Mesenchymal stem cell (in vitro differentiated cells and primary cell): ENCODE data around the gene PRTN3.

Source experiments
- DNase-seq: peaks from one replicate; pipeline ENCODE4 v3.0.0-alpha.2; 2013
- H2AFZ ChIP-seq: one replicate; pipeline ENCODE4 v1.6.1; 2013; ENCODE audit warnings: low read depth, mild to moderate bottlenecking, control low read depth, inconsistent platforms, low read length, moderate library complexity
- H2AK5ac ChIP-seq: 2 replicates; pipeline ENCODE4 v1.6.1; 2013; ENCODE audit warnings: low read length, moderate library complexity, mild to moderate bottlenecking, inconsistent platforms; ENCODE audit not compliant: severe bottlenecking
- H2BK120ac ChIP-seq: one replicate; pipeline ENCODE4 v1.6.1; 2013; ENCODE audit warnings: low read depth, mild to moderate bottlenecking, inconsistent platforms, low read length, moderate library complexity
- H2BK12ac ChIP-seq, 2 experiments: one replicate each; pipeline ENCODE4 v1.6.1; 2013; ENCODE audit warnings: inconsistent platforms in 2 of 2, low read length in 2 of 2, mild to moderate bottlenecking in 2 of 2, moderate library complexity in 2 of 2, control low read depth in 1 of 2
- H2BK15ac ChIP-seq: one replicate; pipeline ENCODE4 v1.6.1; 2013; ENCODE audit warnings: mild to moderate bottlenecking, low read depth, inconsistent platforms; ENCODE audit not compliant: poor library complexity, severe bottlenecking
- H2BK5ac ChIP-seq: 2 replicates; pipeline ENCODE4 v1.6.1; 2013; ENCODE audit warnings: low read depth, mild to moderate bottlenecking, low read length, control low read depth, inconsistent platforms; ENCODE audit not compliant: poor library complexity, severe bottlenecking
- H3K14ac ChIP-seq, 2 experiments: one replicate each; pipeline ENCODE4 v1.6.1; 2013; ENCODE audit warnings: inconsistent platforms in 2 of 2, low read length in 2 of 2, control low read depth in 1 of 2, mild to moderate bottlenecking in 1 of 2, moderate library complexity in 1 of 2
- H3K18ac ChIP-seq, 2 experiments: one replicate each; pipeline ENCODE4 v1.6.1; 2013; ENCODE audit warnings: inconsistent platforms in 2 of 2, low read length in 2 of 2, control low read depth in 1 of 2, low read depth in 1 of 2, mild to moderate bottlenecking in 1 of 2
- H3K23ac ChIP-seq, 2 experiments: one replicate each; pipeline ENCODE4 v1.6.1; 2013; ENCODE audit warnings: inconsistent platforms in 2 of 2, low read length in 2 of 2, mild to moderate bottlenecking in 2 of 2, moderate library complexity in 2 of 2, control low read depth in 1 of 2
- H3K27ac ChIP-seq: 2 replicates; pipeline ENCODE4 v1.5.1; 2013; ENCODE audit warnings: mild to moderate bottlenecking, moderate library complexity, low read length, control low read depth, inconsistent platforms; ENCODE audit not compliant: poor library complexity, severe bottlenecking
- H3K27me3 ChIP-seq, 2 experiments: 2 replicates each; pipeline versions ENCODE4 v1.6.1 to v1.7.0; 2013; ENCODE audit warnings: low read length in 2 of 2, mild to moderate bottlenecking in 2 of 2, moderate library complexity in 2 of 2, control low read depth in 1 of 2, inconsistent platforms in 1 of 2; ENCODE audit not compliant: control insufficient read depth in 1 of 2, insufficient read depth in 1 of 2
- H3K36me3 ChIP-seq, 2 experiments: 2 replicates each; pipeline versions ENCODE4 v1.6.1 to v1.7.0; 2013; ENCODE audit warnings: low read length in 2 of 2, control low read depth in 1 of 2, inconsistent platforms in 1 of 2, low read depth in 1 of 2, mild to moderate bottlenecking in 1 of 2; ENCODE audit not compliant: insufficient read depth in 2 of 2, control insufficient read depth in 1 of 2
- H3K4ac ChIP-seq, 2 experiments: one replicate each; pipeline ENCODE4 v1.6.1; 2013; ENCODE audit warnings: inconsistent platforms in 2 of 2, low read length in 2 of 2, mild to moderate bottlenecking in 2 of 2, moderate library complexity in 2 of 2, control low read depth in 1 of 2, low read depth in 1 of 2
- H3K4me1 ChIP-seq: 2 replicates; pipeline ENCODE4 v1.6.1; 2013; ENCODE audit warnings: low read depth, low read length, control low read depth; ENCODE audit not compliant: control insufficient read depth, insufficient read depth
- H3K4me2 ChIP-seq: 2 replicates; pipeline ENCODE4 v1.6.1; 2013; ENCODE audit warnings: low read length, mild to moderate bottlenecking, inconsistent platforms; ENCODE audit not compliant: poor library complexity, severe bottlenecking
- H3K4me3 ChIP-seq, 2 experiments: 2 replicates each; pipeline versions ENCODE4 v1.5.1 to v1.7.0; 2013; ENCODE audit warnings: low read length in 2 of 2, mild to moderate bottlenecking in 2 of 2, control low read depth in 1 of 2, low read depth in 1 of 2; ENCODE audit not compliant: insufficient read depth in 1 of 2
- H3K79me1 ChIP-seq: replicated peaks from 2 replicates; pipeline ENCODE4 v1.6.1; 2013; ENCODE audit warnings: mild to moderate bottlenecking, control low read depth, low read length, inconsistent platforms; ENCODE audit not compliant: poor library complexity, severe bottlenecking
- H3K9ac ChIP-seq: 2 replicates; pipeline ENCODE4 v1.7.0; 2013; ENCODE audit warnings: mild to moderate bottlenecking, low read length, moderate library complexity
- H3K9me3 ChIP-seq: 2 replicates; pipeline ENCODE4 v1.7.0; 2013; ENCODE audit warnings: mild to moderate bottlenecking, low read length; ENCODE audit not compliant: control insufficient read depth
- H4K8ac ChIP-seq: one replicate; pipeline ENCODE4 v1.6.1; 2013; ENCODE audit warnings: inconsistent platforms, mild to moderate bottlenecking, low read length, moderate library complexity
- H4K91ac ChIP-seq: one replicate; pipeline ENCODE4 v1.6.1; 2013; ENCODE audit warnings: mild to moderate bottlenecking, low read length, inconsistent platforms
- WGBS: methylation state at CpG from one replicate; pipeline ENCODE4 v1.1.7; 2013; ENCODE audit warnings: mixed read lengths; 5-methylcytosine and 5-hydroxymethylcytosine counted together

PRTN3 gene

DNA sequence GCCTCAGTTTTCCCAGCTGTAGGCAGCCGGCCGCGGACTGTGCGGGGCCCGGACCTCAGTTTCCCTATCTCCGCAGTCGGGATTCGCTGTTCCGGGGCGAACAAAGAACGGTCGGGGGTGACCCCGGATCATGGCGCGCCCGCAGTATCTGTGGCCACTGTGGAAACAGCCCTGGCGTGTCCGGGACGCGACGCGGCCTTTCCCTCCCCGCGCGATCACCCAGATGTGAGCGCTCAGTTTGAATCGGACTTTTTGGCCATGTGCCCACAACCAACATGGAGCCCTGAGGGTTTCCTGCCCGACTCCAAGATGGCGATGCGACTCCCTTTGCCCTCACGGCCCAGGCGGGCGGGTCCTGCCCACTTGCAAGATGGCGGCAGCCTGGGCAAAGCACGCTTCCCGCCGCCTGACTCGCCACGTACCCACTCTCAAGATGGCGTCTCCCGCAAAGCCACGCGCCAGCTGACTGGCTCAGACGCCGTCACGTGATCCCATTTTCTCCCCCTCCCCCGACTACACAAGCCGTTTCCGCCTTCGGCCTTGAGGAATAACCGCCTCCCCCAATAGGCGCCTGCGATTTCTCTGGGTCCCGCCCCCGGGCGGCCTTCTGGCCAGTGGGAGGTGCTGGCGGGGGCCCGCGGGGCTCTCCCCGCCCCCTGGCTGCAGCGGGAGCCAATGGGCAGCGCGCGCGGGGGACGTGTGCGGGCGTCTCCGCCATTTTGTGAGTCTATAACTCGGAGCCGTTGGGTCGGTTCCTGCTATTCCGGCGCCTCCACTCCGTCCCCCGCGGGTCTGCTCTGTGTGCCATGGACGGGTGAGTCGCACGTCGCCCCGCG is 43.9 kb upstream of the PRTN3 start, which contains the start of gene PTBP1:
PTBP1 (plus strand) TSS at position 761 of the 836 bp plus-strand sequence; CDS start at position 807, 46 bp downstream.
- Histone ChIP-seq H3K79me1 (no peaks in the 10 kb centered on the region), H2BK120ac (peak within 1 kb of the TSS; percentile 99), H4K8ac (peak within 1 kb of the TSS; percentile 97), H2BK15ac (peak within 1 kb of the TSS; percentile 82), H3K4ac (peak within 1 kb of the TSS; percentile 83 to 96), H2AK5ac (peak within 1 kb of the TSS; percentile 37), H3K14ac (no peak within 1 kb of the TSS), H3K36me3 (peaks cover 11 to 31% of the 10 kb centered on the region in 2 experiments), H3K23ac (peak within 1 kb of the TSS in 1 of 2 experiments; percentile 94), H2BK12ac (no peak within 1 kb of the TSS), H3K27me3 (no peaks in the 10 kb centered on the region), H3K18ac (peak within 1 kb of the TSS; percentile 88 to 96), H3K4me3 (peak within 1 kb of the TSS; percentile 88 to 96), H4K91ac (peak within 1 kb of the TSS; percentile 90), H2AFZ (peak within 1 kb of the TSS; percentile 30), H3K27ac (peak within 1 kb of the TSS; percentile 92), H3K4me2 (peak within 1 kb of the TSS; percentile 84), H2BK5ac (peak within 1 kb of the TSS; percentile 81), H3K9ac (peak within 1 kb of the TSS; percentile 96), H3K9me3 (no peaks in the 10 kb centered on the region), H3K4me1 (peaks cover 28% of the 10 kb centered on the region)
- peak; percentile 100 for DNase-seq
- 3% methylated on average over 75 of the region's 83 CpGs for WGBS

DNA sequence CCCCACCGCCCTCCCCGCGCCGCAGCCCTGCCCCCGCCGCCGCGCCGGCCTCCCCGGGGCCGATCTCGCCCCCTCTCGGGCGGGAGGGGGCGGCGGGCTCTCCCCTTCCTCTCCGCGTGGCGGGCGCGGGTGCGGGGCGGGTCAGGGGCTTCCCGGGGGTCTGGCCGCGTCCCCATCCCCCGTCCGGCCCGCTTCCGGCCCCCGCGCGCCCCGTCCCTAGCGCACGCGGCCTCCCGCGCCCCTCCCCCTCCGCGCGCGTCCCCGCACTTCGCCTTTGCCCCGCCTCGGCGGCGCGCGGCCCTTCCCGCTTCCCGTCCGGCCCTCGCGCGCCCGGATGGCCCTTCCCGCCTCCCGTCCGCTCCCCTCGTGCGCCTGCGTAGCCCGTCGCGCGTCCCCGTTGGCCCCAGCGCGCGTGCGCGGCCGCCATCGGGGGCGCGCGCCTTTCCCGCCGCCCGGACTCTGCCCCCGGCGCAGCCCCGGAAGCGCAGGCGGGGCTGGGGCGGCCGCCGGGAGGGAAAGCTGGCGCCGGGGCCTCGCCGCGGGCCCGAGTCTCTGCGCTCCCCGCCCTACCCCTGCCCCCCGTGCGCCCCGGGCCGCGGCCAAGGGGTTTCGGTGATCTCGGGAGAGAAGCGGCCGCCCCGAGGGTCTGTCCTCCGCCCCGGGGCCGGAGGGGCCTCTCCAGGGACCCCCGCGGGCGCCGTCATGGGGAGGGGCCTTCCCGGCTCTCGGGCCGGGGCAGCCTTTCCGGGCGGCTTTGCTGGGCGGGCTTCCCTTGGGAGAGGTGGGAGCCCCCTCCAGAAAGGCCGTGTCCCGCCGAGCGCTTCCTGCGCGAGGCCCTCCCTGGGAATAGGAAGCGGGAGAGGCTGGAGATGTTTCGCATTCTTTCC is 43.0 kb upstream of the PRTN3 start:
- under 1% methylated on average over 75 of the region's 129 CpGs for WGBS
- H4K91ac ChIP-seq: peak overlapping the region; percentile 90
- H3K14ac ChIP-seq: no peak overlapping the region

DNA sequence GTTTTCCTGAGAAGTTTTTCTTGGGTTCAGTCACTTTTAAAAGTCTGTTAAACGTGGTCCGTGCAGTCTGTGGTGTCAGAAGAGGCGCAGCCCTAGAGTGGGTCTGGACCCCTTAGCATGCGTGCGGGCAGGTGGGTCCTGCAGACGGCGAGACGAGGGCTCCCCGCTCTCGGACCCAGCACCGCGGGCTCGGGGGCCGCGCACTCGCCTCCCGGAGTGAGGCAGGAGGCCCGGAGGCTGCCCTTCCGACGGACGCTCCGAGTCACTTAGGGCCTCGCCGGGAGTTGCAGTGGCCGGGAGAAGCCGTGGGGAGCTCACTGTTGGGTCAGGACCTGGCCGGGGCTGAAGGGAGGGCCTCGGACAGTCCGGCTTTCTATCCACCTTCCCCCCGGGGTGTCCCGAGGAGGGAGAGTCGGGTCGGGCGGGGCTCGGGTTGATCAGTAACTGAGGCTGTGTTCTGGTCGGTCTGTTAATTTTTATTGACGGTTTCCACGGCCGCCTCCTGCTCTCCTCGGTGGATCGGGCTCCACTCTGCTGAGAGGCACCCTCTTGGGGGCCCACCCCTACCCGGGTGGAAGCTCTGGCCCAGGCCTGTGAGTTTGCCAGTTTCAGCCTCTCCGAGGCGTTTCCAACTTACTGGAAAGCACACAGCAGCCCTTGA is 42.3 kb upstream of the PRTN3 start:
- H2BK120ac ChIP-seq: no peak overlapping the region
- peak overlapping the region; percentile 75 for H2BK5ac ChIP-seq
- H2AK5ac ChIP-seq: peak overlapping the region; percentile 38
- H3K36me3 ChIP-seq: peaks cover 16 to 47% of the 10 kb centered on the region in 2 experiments
- H3K27me3 ChIP-seq: no peaks in the 10 kb centered on the region
- H3K9ac ChIP-seq: peak overlapping the region; percentile 96
- peak overlapping the region; percentile 88 for H3K4me2 ChIP-seq
- peak overlapping the region; percentile 68 for H2BK15ac ChIP-seq
- H4K91ac ChIP-seq: no peak overlapping the region
- H3K9me3 ChIP-seq: no peaks in the 10 kb centered on the region
- H2BK12ac ChIP-seq: no peak overlapping the region
- H3K4ac ChIP-seq: peak overlapping the region; percentile 64 to 72
- no peak overlapping the region for H2AFZ ChIP-seq
- peaks cover 42% of the 10 kb centered on the region for H3K4me1 ChIP-seq
- H3K27ac ChIP-seq: peak overlapping the region; percentile 92
- under 1% methylated on average over 43 of the region's 44 CpGs for WGBS
- no peak overlapping the region for H3K14ac ChIP-seq
- H3K79me1 ChIP-seq: no peaks in the 10 kb centered on the region
- peak overlapping the region; percentile 88 to 96 for H3K4me3 ChIP-seq
- DNase-seq: no peak
- no peak overlapping the region for H4K8ac ChIP-seq
- peak overlapping the region in 1 of 2 experiments; percentile 94 for H3K23ac ChIP-seq
- H3K18ac ChIP-seq: peak overlapping the region; percentile 58 to 66

More for the DNA sequence above, 43.0 kb upstream of the PRTN3 start:
- peak overlapping the region; percentile 37 for H2AK5ac ChIP-seq
- DNase-seq: peak; percentile 86
- peak overlapping the region; percentile 96 for H3K9ac ChIP-seq
- peak overlapping the region in 1 of 2 experiments; percentile 23 for H3K23ac ChIP-seq
- peak overlapping the region; percentile 78 to 88 for H3K18ac ChIP-seq
- H3K79me1 ChIP-seq: no peaks in the 10 kb centered on the region
- peak overlapping the region; percentile 60 for H3K4me2 ChIP-seq
- H3K27me3 ChIP-seq: no peaks in the 10 kb centered on the region
- peak overlapping the region; percentile 76 for H2BK5ac ChIP-seq
- no peaks in the 10 kb centered on the region for H3K9me3 ChIP-seq
- H2BK15ac ChIP-seq: peak overlapping the region; percentile 82
- H3K4ac ChIP-seq: peak overlapping the region; percentile 64 to 72
- H2BK120ac ChIP-seq: peak overlapping the region; percentile 99
- H3K4me3 ChIP-seq: peak overlapping the region; percentile 88 to 96
- peak overlapping the region; percentile 92 for H3K27ac ChIP-seq
- H3K4me1 ChIP-seq: peaks cover 34% of the 10 kb centered on the region
- no peak overlapping the region for H2AFZ ChIP-seq
- H3K36me3 ChIP-seq: peaks cover 11 to 39% of the 10 kb centered on the region in 2 experiments
- peak overlapping the region; percentile 53 for H4K8ac ChIP-seq
- H2BK12ac ChIP-seq: no peak overlapping the region
